Measurements from ENCODE around the gene CEP44. TPM values are rescaled to one million over a fixed set of nuclear protein-coding genes. Genes with fewer than 3 reads are reported as not detected.
A peak's percentile ranks its signal among the peaks of the same experiment; 100 is the strongest.

CEP44 gene
- total RNA-seq, 1 experiment from 2014 or later: 8.4 TPM

DNA sequence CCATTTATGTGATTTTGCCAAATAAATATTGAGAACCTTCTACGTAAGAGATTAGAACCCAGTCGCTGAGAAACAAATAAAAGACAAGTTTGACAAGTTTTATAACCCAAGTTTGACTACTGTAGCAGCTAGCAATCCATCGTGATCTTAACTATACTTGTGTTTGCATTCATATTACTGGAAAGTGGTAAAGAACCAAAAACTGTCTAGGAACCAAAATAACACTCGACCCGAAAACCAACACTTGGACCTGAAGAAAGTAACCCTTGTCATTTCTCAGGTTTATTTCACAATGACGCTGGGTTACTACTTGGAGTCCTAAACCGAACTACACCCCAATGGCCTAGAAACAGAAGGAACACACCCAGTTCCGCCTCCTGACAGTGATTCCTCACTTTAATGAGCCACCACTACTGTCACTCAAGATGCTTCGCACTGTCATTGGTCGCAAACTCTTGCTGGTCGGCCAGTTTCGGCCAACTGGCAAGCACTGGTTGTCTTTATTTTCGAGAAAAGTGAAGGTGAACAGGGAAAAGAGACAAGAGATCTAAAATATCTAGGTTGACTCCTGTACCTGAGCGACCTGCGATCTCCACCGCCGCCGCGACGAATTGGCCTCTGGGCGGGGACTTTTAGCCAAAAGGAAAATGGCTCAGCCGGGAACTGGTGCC lies 740 bp upstream of the CEP44 start:
- TSS peak; percentile 73 for BruUV-seq (replicated peaks)
- DNase-seq: peak; percentile 89
- Histone ChIP-seq H3K4me2 (ENCODE audit: low read length) (peak overlapping the region; percentile 93), H3F3A (ENCODE audit: low read length, unreplicated experiment) (no peaks in the 10 kb centered on the region), H3K9ac (ENCODE audit: low read length) (peak overlapping the region; percentile 95), H2AFZ (ENCODE audit: low read length) (peak overlapping the region; percentile 98), H3K27me3 (ENCODE audit: low read length) (no peaks in the 10 kb centered on the region), H3K4me3 (ENCODE audit: low read length) (peak overlapping the region; percentile 92), H3K4me1 (ENCODE audit: insufficient read depth, low read length) (peaks cover 16% of the 10 kb centered on the region; the same call in 1 of the 2 replicates), H3K79me2 (ENCODE audit: low read length) (peaks cover 79% of the 10 kb centered on the region), H3K9me2 (replicated peaks; ENCODE audit: low read length) (no peaks in the 10 kb centered on the region), H3K36me3 (ENCODE audit: low read depth, low read length) (0 out of 2 replicates have a peak, but pooled peaks cover 5% of the 10 kb centered on the region), H4K20me1 (ENCODE audit: low read length) (no peaks in the 10 kb centered on the region), H3K9me3 (ENCODE audit: low read length) (no peaks in the 10 kb centered on the region), H3K27ac (ENCODE audit: low read length) (peak overlapping the region; percentile 92)
- peak; percentile 88 for ATAC-seq
- POLR2A ChIA-PET (ENCODE audit: unreplicated experiment): no interaction called here
- no peak for TF ChIP-seq EZH2 (IDR thresholded peaks at IDR 0.05; ENCODE audit: low read length, unreplicated experiment)
- TF ChIP-seq, protein P1, sequence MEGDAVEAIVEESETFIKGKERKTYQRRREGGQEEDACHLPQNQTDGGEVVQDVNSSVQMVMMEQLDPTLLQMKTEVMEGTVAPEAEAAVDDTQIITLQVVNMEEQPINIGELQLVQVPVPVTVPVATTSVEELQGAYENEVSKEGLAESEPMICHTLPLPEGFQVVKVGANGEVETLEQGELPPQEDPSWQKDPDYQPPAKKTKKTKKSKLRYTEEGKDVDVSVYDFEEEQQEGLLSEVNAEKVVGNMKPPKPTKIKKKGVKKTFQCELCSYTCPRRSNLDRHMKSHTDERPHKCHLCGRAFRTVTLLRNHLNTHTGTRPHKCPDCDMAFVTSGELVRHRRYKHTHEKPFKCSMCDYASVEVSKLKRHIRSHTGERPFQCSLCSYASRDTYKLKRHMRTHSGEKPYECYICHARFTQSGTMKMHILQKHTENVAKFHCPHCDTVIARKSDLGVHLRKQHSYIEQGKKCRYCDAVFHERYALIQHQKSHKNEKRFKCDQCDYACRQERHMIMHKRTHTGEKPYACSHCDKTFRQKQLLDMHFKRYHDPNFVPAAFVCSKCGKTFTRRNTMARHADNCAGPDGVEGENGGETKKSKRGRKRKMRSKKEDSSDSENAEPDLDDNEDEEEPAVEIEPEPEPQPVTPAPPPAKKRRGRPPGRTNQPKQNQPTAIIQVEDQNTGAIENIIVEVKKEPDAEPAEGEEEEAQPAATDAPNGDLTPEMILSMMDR (conservative IDR thresholded peaks at IDR 0.05; ENCODE audit: low read depth, low read length): no peak
- intact Hi-C loops (cut with micrococcal nuclease): no loop called here
- CTCF ChIA-PET: no interaction called here

DNA sequence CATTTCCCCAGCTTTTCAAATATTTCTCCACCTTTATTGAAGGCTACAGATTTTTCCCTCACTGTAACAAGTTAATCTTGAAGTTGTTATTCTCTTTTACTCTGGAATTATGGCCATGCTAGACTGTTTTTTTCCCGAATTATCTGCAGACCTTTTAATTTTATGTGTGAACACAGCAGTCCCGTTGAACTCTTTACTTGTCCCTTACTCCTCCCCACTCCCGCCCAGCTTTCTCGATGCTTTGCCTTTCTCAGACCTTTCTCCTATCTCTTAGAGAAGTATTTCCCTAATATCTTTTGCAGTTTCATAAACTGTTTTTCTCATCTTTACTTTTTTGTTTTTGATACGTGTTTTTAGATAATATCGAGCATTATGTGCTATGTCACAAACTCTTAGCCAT lies 776 bp downstream of the CEP44 start:
- 0 out of 2 replicates have a peak, but pooled peaks have one; percentile 8 for ATAC-seq
- CTCF ChIA-PET: interaction anchor here (0.5 kb wide), 1 partner anchor 43 kb away, joined by 3 read pairs; no protein-coding TSS in a partner anchor
- Histone ChIP-seq H3K4me1 (ENCODE audit: insufficient read depth, low read length) (peaks cover 16% of the 10 kb centered on the region; the same call in 1 of the 2 replicates), H3K27ac (ENCODE audit: low read length) (no peak overlapping the region), H3K9me3 (ENCODE audit: low read length) (no peaks in the 10 kb centered on the region), H3K9ac (ENCODE audit: low read length) (peak overlapping the region; percentile 95), H3F3A (ENCODE audit: low read length, unreplicated experiment) (no peaks in the 10 kb centered on the region), H2AFZ (ENCODE audit: low read length) (peak overlapping the region; percentile 98), H3K4me3 (ENCODE audit: low read length) (peak overlapping the region; percentile 92), H3K36me3 (ENCODE audit: low read depth, low read length) (0 out of 2 replicates have a peak, but pooled peaks cover 3% of the 10 kb centered on the region), H3K27me3 (ENCODE audit: low read length) (no peaks in the 10 kb centered on the region), H3K4me2 (ENCODE audit: low read length) (peak overlapping the region; percentile 93), H3K79me2 (ENCODE audit: low read length) (peaks cover 68% of the 10 kb centered on the region), H4K20me1 (ENCODE audit: low read length) (no peaks in the 10 kb centered on the region), H3K9me2 (replicated peaks; ENCODE audit: low read length) (no peaks in the 10 kb centered on the region)
- POLR2A ChIA-PET (ENCODE audit: unreplicated experiment): interaction anchor here (0.6 kb wide), 1 partner anchor 74 kb away, joined by 3 read pairs; no protein-coding TSS in a partner anchor
- no peak for DNase-seq
- intact Hi-C loops (cut with micrococcal nuclease): no loop called here
- BruUV-seq (replicated peaks): no TSS peak
- no peak for TF ChIP-seq EZH2phosphoT487 (IDR thresholded peaks at IDR 0.05; ENCODE audit: borderline replicate concordance, low read length)
- TF ChIP-seq, protein P1 (conservative IDR thresholded peaks at IDR 0.05; ENCODE audit: low read depth, low read length): no peak

DNA sequence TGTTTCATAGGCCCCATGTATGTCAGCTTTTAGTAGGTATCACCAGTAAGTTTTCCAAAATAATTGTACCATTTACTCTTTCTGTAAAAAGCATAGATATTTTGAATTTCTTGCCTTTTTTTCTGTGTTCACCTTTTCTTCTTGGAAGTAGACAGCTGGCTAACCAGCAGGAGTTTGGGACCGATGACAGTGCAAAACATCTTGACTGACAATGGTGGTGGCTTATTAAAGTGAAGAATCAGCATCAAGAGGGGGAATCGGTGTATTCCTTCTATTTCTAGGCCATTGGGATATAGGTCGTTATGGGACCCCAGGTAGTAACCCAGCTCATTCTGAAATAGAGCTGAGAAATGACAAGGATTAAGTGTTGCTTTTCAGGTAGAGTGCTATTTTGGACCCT lies 3.2 kb downstream of the CEP44 start:
- no TSS peak for BruUV-seq (replicated peaks)
- no peak overlapping the region for H2AFZ ChIP-seq (ENCODE audit: low read length)
- ATAC-seq (no peak), DNase-seq (no peak)
- H4K20me1 ChIP-seq (ENCODE audit: low read length): no peaks in the 10 kb centered on the region
- ChIA-PET CTCF (no interaction called here), POLR2A (ENCODE audit: unreplicated experiment) (no interaction called here)
- no peaks in the 10 kb centered on the region for H3F3A ChIP-seq (ENCODE audit: low read length, unreplicated experiment)
- H3K4me2 ChIP-seq (ENCODE audit: low read length): no peak overlapping the region
- intact Hi-C loops (cut with micrococcal nuclease): no loop called here
- peaks cover under 1% of the 10 kb centered on the region; the same call in 1 of the 2 replicates for H3K36me3 ChIP-seq (ENCODE audit: low read depth, low read length)
- no peak overlapping the region for H3K27ac ChIP-seq (ENCODE audit: low read length)
- no peaks in the 10 kb centered on the region for H3K27me3 ChIP-seq (ENCODE audit: low read length)
- H3K9me3 ChIP-seq (ENCODE audit: low read length): no peaks in the 10 kb centered on the region
- no peak overlapping the region for H3K9ac ChIP-seq (ENCODE audit: low read length)
- no peaks in the 10 kb centered on the region for H3K9me2 ChIP-seq (replicated peaks; ENCODE audit: low read length)
- TF ChIP-seq EZH2 (IDR thresholded peaks at IDR 0.05; ENCODE audit: low read length, unreplicated experiment) (no peak), EZH2phosphoT487 (IDR thresholded peaks at IDR 0.05; ENCODE audit: borderline replicate concordance, low read length) (no peak)
- TF ChIP-seq, protein P1 (conservative IDR thresholded peaks at IDR 0.05; ENCODE audit: low read depth, low read length): no peak
- peaks cover 45% of the 10 kb centered on the region for H3K79me2 ChIP-seq (ENCODE audit: low read length)
- H3K4me3 ChIP-seq (ENCODE audit: low read length): no peak overlapping the region
- peaks cover 14% of the 10 kb centered on the region; the same call in 1 of the 2 replicates for H3K4me1 ChIP-seq (ENCODE audit: insufficient read depth, low read length)
